ENCODE measurements around the gene TTC31.
A peak's percentile ranks its signal among the peaks of the same experiment; 100 is the strongest.

Gene TTC31

DNA sequence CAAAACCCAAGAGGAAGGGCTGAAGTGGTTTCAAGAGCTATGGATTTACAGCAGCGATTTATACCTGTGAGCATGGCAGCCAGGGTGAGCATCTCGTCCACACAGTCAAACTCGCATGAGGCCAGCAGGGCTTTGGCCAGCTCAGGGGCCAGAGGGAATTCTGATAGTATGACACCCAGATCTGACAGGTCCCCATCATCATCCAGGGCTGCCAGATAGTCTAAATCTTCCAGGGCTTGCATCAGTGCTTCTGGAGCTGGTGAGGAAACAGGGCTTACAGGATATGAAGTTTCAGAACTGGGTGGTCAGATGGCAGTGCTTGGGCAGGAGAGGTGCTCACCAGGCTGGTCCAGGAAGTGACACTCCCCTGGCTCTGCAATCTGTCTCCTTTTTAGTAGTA, 39.6 kb downstream of the TTC31 start:
- DNase-seq, result no peak
- H3K27me3 Mint-ChIP-seq (ENCODE audit: low read depth, poor library complexity), result peaks cover 70% of the 10 kb centered on the region
- H3K4me1 Mint-ChIP-seq, result peaks cover 4% of the 10 kb centered on the region
- no peak overlapping the region for H3K27ac Mint-ChIP-seq
- H3K9me3 Mint-ChIP-seq, result no peaks in the 10 kb centered on the region
- H3K4me3 Mint-ChIP-seq, result no peak overlapping the region
- TF ChIP-seq, protein P1, sequence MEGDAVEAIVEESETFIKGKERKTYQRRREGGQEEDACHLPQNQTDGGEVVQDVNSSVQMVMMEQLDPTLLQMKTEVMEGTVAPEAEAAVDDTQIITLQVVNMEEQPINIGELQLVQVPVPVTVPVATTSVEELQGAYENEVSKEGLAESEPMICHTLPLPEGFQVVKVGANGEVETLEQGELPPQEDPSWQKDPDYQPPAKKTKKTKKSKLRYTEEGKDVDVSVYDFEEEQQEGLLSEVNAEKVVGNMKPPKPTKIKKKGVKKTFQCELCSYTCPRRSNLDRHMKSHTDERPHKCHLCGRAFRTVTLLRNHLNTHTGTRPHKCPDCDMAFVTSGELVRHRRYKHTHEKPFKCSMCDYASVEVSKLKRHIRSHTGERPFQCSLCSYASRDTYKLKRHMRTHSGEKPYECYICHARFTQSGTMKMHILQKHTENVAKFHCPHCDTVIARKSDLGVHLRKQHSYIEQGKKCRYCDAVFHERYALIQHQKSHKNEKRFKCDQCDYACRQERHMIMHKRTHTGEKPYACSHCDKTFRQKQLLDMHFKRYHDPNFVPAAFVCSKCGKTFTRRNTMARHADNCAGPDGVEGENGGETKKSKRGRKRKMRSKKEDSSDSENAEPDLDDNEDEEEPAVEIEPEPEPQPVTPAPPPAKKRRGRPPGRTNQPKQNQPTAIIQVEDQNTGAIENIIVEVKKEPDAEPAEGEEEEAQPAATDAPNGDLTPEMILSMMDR (IDR thresholded peaks at IDR 0.05), result no peak
- H3K36me3 Mint-ChIP-seq (ENCODE audit: low read depth), result peaks cover 19% of the 10 kb centered on the region

GRCh38 chr2:74524005-74524404, 41.1 kb downstream of the TTC31 start:
- Mint-ChIP-seq H3K4me3 (no peak overlapping the region), H3K4me1 (peaks cover 18% of the 10 kb centered on the region), H3K27ac (no peak overlapping the region), H3K36me3 (ENCODE audit: low read depth) (peaks cover 27% of the 10 kb centered on the region), H3K27me3 (ENCODE audit: low read depth, poor library complexity) (peaks cover 56% of the 10 kb centered on the region), H3K9me3 (no peaks in the 10 kb centered on the region)
- DNase-seq, result no peak
- TF ChIP-seq, protein P1 (IDR thresholded peaks at IDR 0.05), result no peak

DNA sequence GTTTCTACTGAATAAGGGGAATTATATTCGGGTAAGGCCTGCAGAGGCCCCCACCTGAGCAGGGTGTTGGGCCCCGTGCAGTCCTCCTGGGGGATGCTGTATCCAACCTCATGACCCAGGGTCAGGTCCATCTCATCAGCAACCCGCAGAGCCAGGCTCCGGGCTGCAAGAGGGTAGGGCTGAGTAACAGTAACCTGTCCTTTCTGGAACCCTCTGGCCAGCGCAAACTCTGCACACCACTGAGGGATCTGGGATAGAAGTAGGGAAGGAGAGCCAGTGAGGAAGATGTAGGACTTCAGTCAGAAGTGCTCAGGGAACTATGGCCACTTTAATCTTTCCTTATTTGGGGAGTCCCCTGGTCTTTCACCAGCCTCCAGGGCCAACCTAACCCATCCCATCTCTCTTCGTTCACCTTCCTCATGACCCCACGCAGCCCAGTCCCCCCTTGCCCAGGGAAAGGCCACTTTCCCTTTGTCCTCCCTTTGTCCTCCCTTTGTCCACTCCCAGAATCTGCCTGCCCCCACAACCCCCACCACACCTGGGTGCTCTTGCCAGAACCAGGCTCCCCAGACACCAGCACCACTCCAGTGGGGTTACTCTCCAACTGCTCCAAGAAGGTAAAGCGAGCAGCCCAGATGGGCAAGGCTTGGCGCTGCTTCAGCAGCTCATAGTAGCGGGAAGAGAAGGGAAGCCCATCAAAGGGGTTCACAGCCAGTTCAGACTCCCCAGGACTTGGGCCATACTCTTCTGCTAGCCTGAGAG, 42.3 kb downstream of the TTC31 start:
- Mint-ChIP-seq H3K4me3 (peak overlapping the region; percentile 26), H3K36me3 (ENCODE audit: low read depth) (peaks cover 27% of the 10 kb centered on the region), H3K9me3 (no peaks in the 10 kb centered on the region), H3K4me1 (peaks cover 20% of the 10 kb centered on the region), H3K27ac (no peak overlapping the region), H3K27me3 (ENCODE audit: low read depth, poor library complexity) (peaks cover 44% of the 10 kb centered on the region)
- TF ChIP-seq, protein P1 (IDR thresholded peaks at IDR 0.05), result no peak
- DNase-seq, result no peak

DNA sequence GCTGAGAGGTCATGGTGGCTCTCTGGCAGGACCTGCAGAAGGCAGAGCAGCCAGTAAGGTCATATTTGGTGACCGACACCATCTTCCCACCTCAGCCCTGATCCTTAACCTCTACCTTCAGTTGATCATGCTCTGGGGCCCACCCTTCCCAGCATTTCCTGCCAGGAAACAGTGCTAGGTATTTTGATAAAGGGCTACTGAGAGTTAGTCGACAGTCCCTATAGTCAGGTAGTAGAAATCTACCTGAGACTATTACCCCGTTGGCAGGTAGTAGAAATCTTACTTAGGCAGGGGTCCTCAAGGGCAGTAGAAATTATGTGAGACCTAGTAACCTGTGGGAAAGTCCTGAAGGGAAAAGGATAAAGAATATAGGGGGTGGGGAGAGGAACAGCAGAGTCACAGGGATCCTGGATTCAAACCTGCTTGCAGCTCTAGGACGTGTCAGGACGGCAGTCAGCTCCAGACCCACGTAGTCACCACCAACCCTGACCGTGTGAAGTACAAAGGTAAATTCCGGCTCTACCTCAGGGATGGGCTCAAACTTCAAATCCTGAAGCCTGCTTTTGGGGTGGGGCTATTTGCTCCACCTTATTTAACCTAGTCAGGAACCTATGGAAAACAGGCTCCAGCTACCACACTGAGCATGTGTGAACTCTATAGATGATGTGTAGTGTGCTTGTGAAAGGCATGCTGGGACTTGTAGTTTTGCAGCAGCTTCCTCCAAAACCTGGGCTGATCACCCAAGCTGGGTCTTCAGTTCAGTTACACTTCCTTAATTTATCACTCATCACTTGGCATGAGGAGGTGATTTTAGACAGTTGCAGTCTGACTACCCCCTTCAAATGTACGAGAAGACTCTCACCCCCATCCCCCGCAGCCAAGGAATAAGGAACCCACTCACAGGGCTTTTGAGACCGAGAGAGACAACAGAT, 43.1 kb downstream of the TTC31 start, which contains the start of gene DQX1:
Gene DQX1 (minus strand): TSS at position 515 of the 932 bp plus-strand sequence. CDS start 502 bp downstream, at position 13.
- H3K27me3 Mint-ChIP-seq (ENCODE audit: low read depth, poor library complexity), result peaks cover 36% of the 10 kb centered on the region
- H3K9me3 Mint-ChIP-seq, result no peaks in the 10 kb centered on the region
- no peak within 1 kb of the TSS for H3K27ac Mint-ChIP-seq
- peak within 1 kb of the TSS; percentile 58 for H3K4me3 Mint-ChIP-seq
- peaks cover 30% of the 10 kb centered on the region for H3K36me3 Mint-ChIP-seq (ENCODE audit: low read depth)
- H3K4me1 Mint-ChIP-seq, result peaks cover 27% of the 10 kb centered on the region
- TF ChIP-seq, protein P1 (IDR thresholded peaks at IDR 0.05), result no peak
- DNase-seq, result no peak

DNA sequence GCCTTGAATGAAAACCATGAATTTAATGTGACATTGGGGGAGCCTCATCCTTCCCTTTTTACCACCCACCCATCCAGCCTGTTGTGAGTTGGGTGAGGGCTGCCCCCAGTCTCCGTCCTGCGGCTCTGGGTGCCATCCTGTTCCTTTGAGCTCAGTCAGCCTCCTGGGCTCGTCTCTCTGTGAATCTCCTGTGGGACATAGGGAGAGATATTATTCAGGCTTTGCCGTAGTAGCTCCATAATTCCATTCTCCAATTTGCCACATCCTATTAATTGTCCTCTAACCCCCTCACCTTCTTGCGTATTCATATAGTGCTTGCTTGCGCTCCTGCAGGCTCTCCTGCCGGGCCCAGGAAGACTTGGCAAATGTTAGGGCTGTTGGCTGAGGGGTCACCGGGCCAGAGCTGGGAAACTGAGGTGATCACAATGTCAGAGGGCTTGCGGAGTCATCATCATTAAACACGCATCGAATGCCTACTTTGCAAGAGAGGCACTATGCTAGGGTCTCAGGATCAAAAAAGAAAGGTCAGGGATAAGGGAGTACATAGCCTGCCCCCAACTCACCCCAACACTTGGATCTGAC, 43.9 kb downstream of the TTC31 start:
- no peaks in the 10 kb centered on the region for H3K9me3 Mint-ChIP-seq
- H3K4me3 Mint-ChIP-seq, result no peak overlapping the region
- H3K27ac Mint-ChIP-seq, result no peak overlapping the region
- peaks cover 28% of the 10 kb centered on the region for H3K27me3 Mint-ChIP-seq (ENCODE audit: low read depth, poor library complexity)
- TF ChIP-seq, protein P1 (IDR thresholded peaks at IDR 0.05), result no peak
- peaks cover 33% of the 10 kb centered on the region for H3K4me1 Mint-ChIP-seq
- no peak for DNase-seq
- peaks cover 31% of the 10 kb centered on the region for H3K36me3 Mint-ChIP-seq (ENCODE audit: low read depth)

Measured in nephron progenitor cell (in vitro differentiated cells).